Fibroblast of villous mesenchyme (primary cell): ENCODE results near the gene SQOR. TPM values are rescaled to one million over a fixed set of nuclear protein-coding genes. Genes with fewer than 3 reads are reported as not detected.

ENCODE experiments used
- DNase-seq: peaks from one replicate; pipeline ENCODE4 v3.0.0-alpha.2; 2010; ENCODE audit warnings: low read depth
- H3K4me3 ChIP-seq: 2 replicates; pipeline ENCODE4 v1.5.1; 2011; ENCODE audit warnings: low read depth, mild to moderate bottlenecking, low read length
- CTCF ChIP-seq: IDR thresholded peaks from 2 replicates; pipeline ENCODE4 v1.5.1; 2012; ENCODE audit warnings: low read depth, mild to moderate bottlenecking, low read length; ENCODE audit not compliant: insufficient read depth
- total RNA-seq: library from RNA; depleted of rRNA; stranded (reverse); fragments of >200 nt; gene quantifications from 2 replicates; pipeline ENCODE4 v1.2.3, GENCODE V29; 2012

Gene SQOR
- 46.7 and 81.6 TPM in 2 replicates for total RNA-seq

- no peak for TF ChIP-seq CTCF
- peak within 1 kb of the TSS; percentile 84 for H3K4me3 ChIP-seq
- peak; percentile 72 for DNase-seq
Observed at GRCh38 chr15:45634432-45635190, at the start of gene SQOR. SQOR (plus strand) TSS chr15:45635029; CDS start chr15:45658924, 23,895 bp downstream.

GRCh38 chr15:45585069-45585791 is 49.6 kb upstream of the SQOR start:
- H3K4me3 ChIP-seq: no peak overlapping the region
- no peak for DNase-seq
- no peak for TF ChIP-seq CTCF

- DNase-seq: no peak
- no peak for TF ChIP-seq CTCF
- H3K4me3 ChIP-seq: peak overlapping the region; percentile 95
Observed at GRCh38 chr15:45586125-45586524, 48.7 kb upstream of the SQOR start.

GRCh38 chr15:45586601-45587094 is 48.2 kb upstream of the SQOR start:
- H3K4me3 ChIP-seq: peak overlapping the region; percentile 95
- TF ChIP-seq CTCF: no peak
- DNase-seq: no peak

GRCh38 chr15:45587095-45587862 is 47.5 kb upstream of the SQOR start, which contains the start of gene BLOC1S6:
BLOC1S6 (plus strand) TSS chr15:45587379; CDS start chr15:45587444, 65 bp downstream.
- DNase-seq: peak; percentile 94
- H3K4me3 ChIP-seq: peak within 1 kb of the TSS; percentile 95
- no peak for TF ChIP-seq CTCF

GRCh38 chr15:45587863-45588170 is 47.0 kb upstream of the SQOR start:
- TF ChIP-seq CTCF: no peak
- peak overlapping the region; percentile 95 for H3K4me3 ChIP-seq
- no peak for DNase-seq
